Stimulated activated naive CD8-positive, alpha-beta T cell treated with anti-CD3 and anti-CD28 coated beads, Interleukin-15, amount 100 ng/mL, for 72 hours (primary cell): ENCODE measurements around the gene PSMC3IP.
"Not testable (repeated sequence)": the region's sequence is repeated elsewhere in the genome, so short reads cannot be mapped to it uniquely, and the experiment has no call there.

Experiments used
- ATAC-seq: fragments of 150-1000 bp; cut with Tn5 transposase; 2 replicates; pipeline ENCODE4 v1.10.0; 2021; ENCODE audit warnings: mild to moderate bottlenecking, moderate library complexity
- DNase-seq, 2 donors: peaks; one replicate each; pipeline ENCODE4 v3.0.0; 2021 to 2022
- H3K27ac Mint-ChIP-seq, 2 donors: one replicate each; pipeline ENCODE4 v1.8.0; 2022; ENCODE audit warnings: mild to moderate bottlenecking in 2 of 2, mixed read lengths in 2 of 2, moderate library complexity in 2 of 2
- H3K27me3 Mint-ChIP-seq: one replicate; pipeline ENCODE4 v1.8.0; 2022; ENCODE audit warnings: mixed read lengths
- H3K4me1 Mint-ChIP-seq: one replicate; pipeline ENCODE4 v1.8.0; 2022; ENCODE audit warnings: mild to moderate bottlenecking, mixed read lengths
- H3K4me3 Mint-ChIP-seq, 2 donors: one replicate each; pipeline ENCODE4 v1.8.0; 2022; ENCODE audit warnings: mild to moderate bottlenecking in 2 of 2, mixed read lengths in 2 of 2, moderate library complexity in 1 of 2
- H3K9me3 Mint-ChIP-seq, 2 donors: one replicate each; pipeline ENCODE4 v1.8.0; 2022; ENCODE audit warnings: mixed read lengths in 2 of 2

The PSMC3IP gene, protein sequence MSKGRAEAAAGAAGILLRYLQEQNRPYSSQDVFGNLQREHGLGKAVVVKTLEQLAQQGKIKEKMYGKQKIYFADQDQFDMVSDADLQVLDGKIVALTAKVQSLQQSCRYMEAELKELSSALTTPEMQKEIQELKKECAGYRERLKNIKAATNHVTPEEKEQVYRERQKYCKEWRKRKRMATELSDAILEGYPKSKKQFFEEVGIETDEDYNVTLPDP

DNA sequence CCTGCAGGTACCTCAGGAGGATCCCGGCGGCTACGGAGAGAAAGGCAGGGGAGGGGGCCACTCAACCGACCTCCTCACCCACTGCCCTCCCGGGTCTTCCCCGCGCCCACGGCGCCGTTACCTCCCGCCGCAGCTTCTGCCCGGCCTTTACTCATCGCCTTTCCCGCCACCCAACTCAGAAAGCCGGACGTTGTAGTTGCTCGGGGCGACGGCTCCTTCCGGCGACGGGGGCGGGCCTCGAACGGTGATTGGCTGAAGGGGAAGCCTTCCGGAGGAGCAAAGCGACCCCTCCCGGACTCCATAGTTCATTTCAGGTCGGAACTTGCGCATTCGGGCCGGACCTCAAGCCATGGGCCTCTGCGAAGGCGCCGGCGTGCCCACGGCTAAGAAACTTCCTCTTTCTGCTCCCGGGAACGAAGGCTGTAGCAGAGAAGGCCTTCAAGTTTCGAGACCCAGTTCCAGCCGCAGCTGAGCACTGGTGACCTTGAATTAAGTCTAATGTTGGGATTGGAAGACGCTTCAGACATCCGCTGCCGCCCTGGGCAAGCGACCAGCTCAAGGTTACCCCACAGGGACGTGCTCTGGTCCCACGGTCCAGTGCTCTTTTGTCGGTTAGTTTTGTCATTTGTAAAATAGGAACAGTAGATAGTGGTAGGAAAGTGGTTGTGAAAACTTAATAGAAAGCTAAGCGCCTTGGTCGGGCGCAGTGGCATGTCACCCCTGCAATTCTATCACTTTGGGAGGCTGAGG lies at the start of gene PSMC3IP:
Gene PSMC3IP, minus strand, starts transcription at position 198 of the 750 bp plus-strand sequence. Its CDS starts 43 bp downstream, at position 155.
- Mint-ChIP-seq H3K27me3 (no peaks in the 10 kb centered on the region), H3K4me3 (peak within 1 kb of the TSS; percentile 98 to 100), H3K9me3 (no peaks in the 10 kb centered on the region), H3K27ac (peak within 1 kb of the TSS; percentile 97 to 99), H3K4me1 (peaks cover 53% of the 10 kb centered on the region)
- ATAC-seq (peak; percentile 94), DNase-seq (peak; percentile 90 to 94)

DNA sequence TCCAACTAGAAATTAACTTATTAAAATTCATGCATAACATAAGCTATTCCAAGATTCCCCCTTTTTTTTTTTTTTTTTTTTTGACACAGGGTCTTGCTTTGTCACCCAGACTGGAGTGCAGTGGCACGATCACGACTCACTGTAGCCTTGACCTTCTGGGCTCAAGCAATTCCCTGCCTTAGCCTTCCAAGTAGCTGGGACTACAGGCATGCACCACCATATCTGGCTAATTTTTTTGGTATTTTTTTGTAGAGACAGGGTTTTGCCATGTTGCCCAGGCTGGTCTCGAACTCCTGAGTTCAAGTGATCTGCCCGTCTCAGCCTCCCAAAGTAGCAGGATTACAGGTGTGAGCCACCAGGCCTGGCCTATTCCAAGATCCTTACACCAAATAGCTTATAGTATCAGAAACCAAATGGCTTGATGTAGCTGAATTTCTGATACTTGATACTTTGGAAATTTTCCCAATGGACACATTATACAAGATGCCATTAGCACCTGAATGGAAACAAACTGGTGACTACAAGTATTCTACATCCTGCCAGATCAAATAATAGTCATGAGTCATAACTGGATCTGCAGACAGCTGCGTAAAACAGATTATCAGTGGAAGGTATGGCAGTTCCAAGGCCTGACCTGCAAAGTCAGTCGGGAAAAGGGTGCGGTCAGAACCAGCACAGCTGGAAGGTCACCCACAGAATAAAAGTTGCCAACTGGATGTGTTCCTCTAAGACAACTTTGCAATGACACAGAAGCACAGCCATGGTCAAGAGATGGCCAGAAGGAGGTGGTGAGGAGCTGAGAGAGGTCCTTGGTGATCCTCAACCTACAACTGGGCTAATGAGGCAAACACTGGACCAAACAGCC lies 46.4 kb upstream of the PSMC3IP start:
- no peak overlapping the region for H3K4me3 Mint-ChIP-seq
- peaks cover 4% of the 10 kb centered on the region for H3K4me1 Mint-ChIP-seq
- DNase-seq (no peak), ATAC-seq (no peak)
- H3K9me3 Mint-ChIP-seq = no peaks in the 10 kb centered on the region
- H3K27me3 Mint-ChIP-seq = no peaks in the 10 kb centered on the region
- H3K27ac Mint-ChIP-seq = no peak overlapping the region

DNA sequence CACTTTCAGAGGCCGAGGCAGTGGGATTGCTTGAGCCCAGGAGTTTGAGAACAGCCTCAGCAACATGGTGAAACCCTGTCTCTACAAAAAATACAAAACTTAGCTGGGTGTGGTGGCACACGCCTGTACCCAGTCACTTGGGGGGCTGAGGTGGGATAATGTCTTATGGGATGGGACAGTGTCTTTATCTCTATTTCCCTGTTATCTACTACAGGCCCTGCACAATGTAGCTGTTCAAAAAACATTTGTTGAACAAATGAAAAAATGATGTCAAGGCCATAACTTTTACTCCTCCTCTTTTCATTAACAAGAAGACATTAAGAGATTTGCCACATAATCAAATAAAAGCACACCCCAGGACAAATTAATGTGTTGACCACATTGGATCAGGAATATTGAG lies 45.7 kb upstream of the PSMC3IP start:
- Mint-ChIP-seq H3K27me3 (no peaks in the 10 kb centered on the region), H3K4me3 (no peak overlapping the region), H3K27ac (no peak overlapping the region), H3K4me1 (peaks cover 11% of the 10 kb centered on the region), H3K9me3 (no peaks in the 10 kb centered on the region)
- ATAC-seq (no peak), DNase-seq (no peak)

- ATAC-seq, H3K4me3 Mint-ChIP-seq, DNase-seq, H3K27me3 Mint-ChIP-seq, H3K9me3 Mint-ChIP-seq, H3K27ac Mint-ChIP-seq: not testable (repeated sequence)
- H3K4me1 Mint-ChIP-seq = peaks cover 17% of the 10 kb centered on the region
Observed at GRCh38 chr17:42621987-42622386, 44.5 kb upstream of the PSMC3IP start.

- Mint-ChIP-seq H3K4me3 (no peak overlapping the region), H3K4me1 (peaks cover 17% of the 10 kb centered on the region), H3K27me3 (no peaks in the 10 kb centered on the region), H3K9me3 (no peaks in the 10 kb centered on the region), H3K27ac (no peak overlapping the region)
- peak; percentile 20 for ATAC-seq
- no peak for DNase-seq
Observed at GRCh38 chr17:42618442-42619150, 41.1 kb upstream of the PSMC3IP start.

DNA sequence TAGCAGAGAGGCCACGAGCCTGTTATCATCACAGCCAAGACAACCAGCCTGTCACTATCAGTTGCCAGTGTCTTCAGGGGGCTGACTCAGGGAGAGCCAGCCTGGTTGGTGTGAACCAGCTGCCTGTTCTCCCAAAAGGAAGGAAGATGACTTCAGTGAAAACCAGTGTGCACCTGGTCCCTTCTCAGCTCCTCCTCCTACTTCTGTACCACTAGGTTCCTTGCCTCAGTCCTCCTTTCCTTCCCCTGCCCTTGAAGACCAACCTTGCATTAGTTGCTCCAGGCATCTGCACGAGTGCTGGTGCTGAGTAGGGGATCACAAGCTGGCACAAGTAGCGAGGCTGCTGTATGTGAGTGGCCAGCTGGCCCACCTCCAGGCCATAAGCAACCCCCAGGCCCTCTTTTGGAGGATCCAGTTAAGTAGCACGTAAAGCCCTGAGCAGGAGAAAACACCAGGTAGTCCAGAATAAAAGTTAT lies 40.5 kb upstream of the PSMC3IP start:
- no peaks in the 10 kb centered on the region for H3K27me3 Mint-ChIP-seq
- peak overlapping the region in 1 of 2 donors; percentile 19 for H3K27ac Mint-ChIP-seq
- no peak overlapping the region for H3K4me3 Mint-ChIP-seq
- ATAC-seq = peak; percentile 35
- H3K9me3 Mint-ChIP-seq = no peaks in the 10 kb centered on the region
- peaks cover 17% of the 10 kb centered on the region for H3K4me1 Mint-ChIP-seq
- no peak for DNase-seq

DNA sequence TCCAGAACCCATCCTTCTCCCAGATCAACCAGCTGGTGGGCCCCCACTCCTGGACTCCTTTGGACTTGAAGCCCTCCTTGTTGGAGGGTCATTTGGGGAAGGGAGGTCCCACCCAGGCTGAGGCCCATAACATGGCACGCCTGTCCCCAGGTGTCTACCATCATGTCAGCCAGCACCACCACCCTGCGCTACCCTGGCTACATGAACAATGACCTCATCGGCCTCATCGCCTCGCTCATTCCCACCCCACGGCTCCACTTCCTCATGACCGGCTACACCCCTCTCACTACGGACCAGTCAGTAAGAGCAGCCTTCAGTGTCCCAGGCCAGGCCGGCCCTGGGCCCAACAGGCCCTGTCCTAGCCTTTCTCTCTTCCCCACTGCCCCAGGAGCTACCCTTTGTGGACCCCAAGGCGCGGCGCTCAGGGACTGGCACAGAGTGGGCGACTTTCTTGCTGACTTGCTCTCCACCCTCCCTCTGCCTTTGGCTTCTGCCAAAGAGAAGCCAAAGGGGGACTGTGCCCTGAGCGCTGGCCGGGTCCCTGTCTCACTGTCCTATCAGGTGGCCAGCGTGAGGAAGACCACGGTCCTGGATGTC lies 36.3 kb upstream of the PSMC3IP start:
- H3K27ac Mint-ChIP-seq = peak overlapping the region in 1 of 2 donors; percentile 16
- H3K4me1 Mint-ChIP-seq = peaks cover 11% of the 10 kb centered on the region
- DNase-seq = no peak
- no peak overlapping the region for H3K4me3 Mint-ChIP-seq
- ATAC-seq = no peak
- no peaks in the 10 kb centered on the region for H3K27me3 Mint-ChIP-seq
- no peaks in the 10 kb centered on the region for H3K9me3 Mint-ChIP-seq

- no peak for DNase-seq
- Mint-ChIP-seq H3K4me3 (no peak overlapping the region), H3K9me3 (no peaks in the 10 kb centered on the region), H3K27ac (no peak overlapping the region), H3K4me1 (peaks cover 10% of the 10 kb centered on the region), H3K27me3 (no peaks in the 10 kb centered on the region)
- no peak for ATAC-seq
Observed at GRCh38 chr17:42612013-42612412, 34.5 kb upstream of the PSMC3IP start.

DNA sequence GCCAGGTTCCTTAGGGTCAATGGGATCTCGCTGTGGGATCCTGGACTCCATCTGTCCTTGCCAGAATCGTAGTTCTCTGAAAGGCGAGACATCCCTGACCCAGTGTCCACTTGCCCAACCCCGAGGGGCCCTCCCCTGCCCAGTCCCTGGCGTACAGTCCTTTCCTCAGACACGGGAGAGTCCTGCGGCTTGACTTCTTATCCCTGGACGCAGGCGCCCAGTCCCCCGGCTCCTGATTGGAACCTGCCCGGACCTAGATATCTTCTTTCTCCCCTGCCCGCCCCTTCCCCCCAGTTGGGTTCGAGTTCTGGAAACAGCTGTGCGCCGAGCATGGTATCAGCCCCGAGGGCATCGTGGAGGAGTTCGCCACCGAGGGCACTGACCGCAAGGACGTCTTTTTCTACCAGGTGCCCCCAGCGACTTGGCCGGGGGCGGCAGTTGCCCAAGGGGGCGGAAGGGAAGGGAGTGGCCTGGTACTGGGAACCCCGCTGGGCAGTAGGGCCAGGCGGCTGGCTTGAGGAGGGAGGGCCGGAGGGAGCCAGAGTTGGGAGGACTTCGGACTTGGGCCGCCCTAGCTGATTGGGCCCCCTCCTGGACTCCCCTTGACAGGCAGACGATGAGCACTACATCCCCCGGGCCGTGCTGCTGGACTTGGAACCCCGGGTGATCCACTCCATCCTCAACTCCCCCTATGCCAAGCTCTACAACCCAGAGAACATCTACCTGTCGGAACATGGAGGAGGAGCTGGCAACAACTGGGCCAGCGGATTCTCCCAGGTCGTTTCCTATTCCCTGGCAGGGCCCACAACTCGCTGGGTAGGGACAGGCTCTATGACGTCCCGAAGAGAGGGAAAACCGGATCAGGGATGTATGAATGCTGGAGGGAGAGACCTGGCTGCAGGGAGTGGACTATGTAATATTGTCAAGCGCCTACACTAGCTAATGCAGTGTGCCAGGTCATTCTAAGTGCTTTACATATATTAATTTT lies 32.6 kb upstream of the PSMC3IP start:
- not testable (repeated sequence) for H3K9me3 Mint-ChIP-seq, H3K27me3 Mint-ChIP-seq
- peak in 1 of 2 donors; percentile 37 for DNase-seq
- H3K4me3 Mint-ChIP-seq = peak overlapping the region; percentile 95 to 99
- peak; percentile 0 for ATAC-seq
- H3K4me1 Mint-ChIP-seq = peaks cover 29% of the 10 kb centered on the region
- H3K27ac Mint-ChIP-seq = peak overlapping the region; percentile 94 to 98

- no peaks in the 10 kb centered on the region for H3K9me3 Mint-ChIP-seq
- ATAC-seq (peak; percentile 94), DNase-seq (peak; percentile 99 to 100)
- peak within 1 kb of the TSS; percentile 95 to 99 for H3K4me3 Mint-ChIP-seq
- peaks cover 38% of the 10 kb centered on the region for H3K4me1 Mint-ChIP-seq
- H3K27ac Mint-ChIP-seq = peak within 1 kb of the TSS; percentile 95 to 98
- H3K27me3 Mint-ChIP-seq = no peaks in the 10 kb centered on the region
Observed at GRCh38 chr17:42609182-42609813, 31.8 kb upstream of the PSMC3IP start, which contains the start of the genes RETREG3 and TUBG1. RETREG3 (minus strand) TSS chr17:42609374; CDS start chr17:42609324, 50 bp downstream. TUBG1 (plus strand) TSS chr17:42609683; CDS start chr17:42609738, 55 bp downstream.

- H3K27me3 Mint-ChIP-seq = no peaks in the 10 kb centered on the region
- peak overlapping the region; percentile 95 to 98 for H3K27ac Mint-ChIP-seq
- H3K4me1 Mint-ChIP-seq = peaks cover 43% of the 10 kb centered on the region
- ATAC-seq (peak; percentile 74), DNase-seq (peak in 1 of 2 donors; percentile 15)
- H3K4me3 Mint-ChIP-seq = peak overlapping the region; percentile 95 to 99
- no peaks in the 10 kb centered on the region for H3K9me3 Mint-ChIP-seq
Observed at GRCh38 chr17:42608305-42609181, 31.0 kb upstream of the PSMC3IP start.

DNA sequence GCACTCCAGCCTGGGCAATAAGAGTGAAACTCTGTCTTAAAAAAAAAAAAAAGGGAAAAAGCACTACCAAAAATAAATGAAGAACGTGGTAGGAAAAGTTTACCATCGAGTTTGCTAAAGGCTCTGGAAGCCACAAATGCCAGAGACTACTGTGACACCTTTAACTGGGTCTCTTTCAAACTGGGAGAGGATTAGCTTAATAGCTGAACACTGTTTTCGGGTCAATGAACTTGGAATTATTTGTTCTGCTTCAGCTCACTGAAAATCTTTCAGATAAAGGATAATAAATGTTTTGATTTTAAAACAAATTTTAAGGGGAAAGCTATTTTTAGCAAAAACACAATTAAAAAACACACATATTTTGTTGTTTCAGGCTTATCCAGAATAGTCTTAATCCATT lies 30.2 kb upstream of the PSMC3IP start:
- no peak for ATAC-seq
- Mint-ChIP-seq H3K4me1 (peaks cover 50% of the 10 kb centered on the region), H3K4me3 (peak overlapping the region; percentile 95 to 99), H3K27me3 (no peaks in the 10 kb centered on the region), H3K27ac (no peak overlapping the region), H3K9me3 (no peaks in the 10 kb centered on the region)
- no peak for DNase-seq
